A204.1 (cell line): Measurements from ENCODE around the gene UTP15.

ENCODE experiments used
- FAIRE-seq: peaks from 2 replicates; lab custom pipeline; 2012; peaks lifted over from hg19 to GRCh38; lab: Jason Lieb, UNC

UTP15 gene

DNA sequence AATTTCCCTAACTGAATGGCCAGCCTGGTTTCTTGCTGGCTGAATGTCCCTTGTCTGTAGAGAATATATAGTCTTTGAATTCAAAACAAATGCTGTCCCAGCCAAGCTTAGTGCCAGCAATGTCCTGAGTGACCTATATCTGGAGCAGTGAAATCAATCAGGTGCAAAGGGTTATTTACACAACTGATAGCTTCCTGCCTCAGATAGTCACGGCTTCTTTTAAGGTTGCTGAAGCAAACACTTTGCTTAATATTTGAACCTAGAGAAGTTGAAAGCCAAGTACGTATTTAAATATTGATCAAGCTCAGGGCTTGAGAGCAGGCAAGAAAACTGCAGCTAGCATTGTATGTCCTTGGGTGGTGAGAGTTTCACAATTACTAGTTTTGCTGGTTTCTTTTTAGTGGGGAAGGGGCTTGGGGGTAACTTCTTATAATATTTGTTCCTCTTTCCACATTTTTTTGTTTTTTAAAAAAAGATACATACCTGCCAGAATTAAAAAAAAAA, 58.4 kb downstream of the UTP15 start:
- no peak for FAIRE-seq

DNA sequence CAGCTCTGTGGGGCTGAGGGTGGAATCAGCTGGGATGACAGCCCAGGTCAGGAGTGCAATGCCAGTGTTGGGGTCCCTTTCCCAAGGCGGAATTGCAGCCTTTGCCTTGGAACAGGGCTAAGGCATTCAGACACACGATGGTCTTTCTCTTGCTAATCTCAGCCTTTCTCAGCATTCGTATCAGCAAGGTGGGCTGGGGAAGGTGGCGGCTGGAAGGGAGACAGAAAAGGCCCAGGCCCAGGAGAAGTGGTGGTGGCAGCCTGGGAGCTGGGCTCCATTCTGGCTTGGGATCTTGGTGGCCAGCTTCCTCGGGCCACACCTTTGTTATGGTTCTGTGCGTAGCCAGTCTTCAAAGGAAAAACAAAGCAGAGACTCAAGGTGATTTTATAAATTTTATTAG, 59.3 kb downstream of the UTP15 start:
- no peak for FAIRE-seq

DNA sequence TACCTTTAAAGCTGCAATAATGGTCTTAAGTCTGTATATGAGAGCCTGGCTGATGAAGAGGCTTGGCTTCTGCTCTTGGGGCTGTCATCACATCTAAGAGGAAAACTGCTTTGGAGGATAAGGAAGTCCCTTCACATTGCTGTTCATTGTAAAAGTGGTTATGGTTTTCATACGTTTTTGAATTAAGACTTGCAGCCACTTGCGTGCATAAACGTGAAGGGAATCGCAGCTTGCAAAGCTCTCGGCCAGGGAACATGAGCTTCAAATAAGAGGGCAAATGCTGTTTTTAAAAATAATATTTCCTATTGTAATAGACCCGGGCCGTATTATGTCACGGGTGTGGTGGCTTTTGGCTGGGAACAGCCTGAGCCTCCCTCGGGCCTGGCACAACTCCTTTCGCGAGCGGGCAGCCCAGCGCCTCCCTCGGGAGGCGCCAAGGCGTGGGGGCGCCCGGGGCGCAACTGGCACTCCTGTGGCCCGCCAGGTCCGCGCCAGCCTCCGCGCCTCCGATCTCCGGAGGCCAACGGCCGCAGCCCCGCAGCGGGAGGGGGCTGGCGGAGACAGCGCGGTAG, 59.9 kb downstream of the UTP15 start:
- no peak for FAIRE-seq

DNA sequence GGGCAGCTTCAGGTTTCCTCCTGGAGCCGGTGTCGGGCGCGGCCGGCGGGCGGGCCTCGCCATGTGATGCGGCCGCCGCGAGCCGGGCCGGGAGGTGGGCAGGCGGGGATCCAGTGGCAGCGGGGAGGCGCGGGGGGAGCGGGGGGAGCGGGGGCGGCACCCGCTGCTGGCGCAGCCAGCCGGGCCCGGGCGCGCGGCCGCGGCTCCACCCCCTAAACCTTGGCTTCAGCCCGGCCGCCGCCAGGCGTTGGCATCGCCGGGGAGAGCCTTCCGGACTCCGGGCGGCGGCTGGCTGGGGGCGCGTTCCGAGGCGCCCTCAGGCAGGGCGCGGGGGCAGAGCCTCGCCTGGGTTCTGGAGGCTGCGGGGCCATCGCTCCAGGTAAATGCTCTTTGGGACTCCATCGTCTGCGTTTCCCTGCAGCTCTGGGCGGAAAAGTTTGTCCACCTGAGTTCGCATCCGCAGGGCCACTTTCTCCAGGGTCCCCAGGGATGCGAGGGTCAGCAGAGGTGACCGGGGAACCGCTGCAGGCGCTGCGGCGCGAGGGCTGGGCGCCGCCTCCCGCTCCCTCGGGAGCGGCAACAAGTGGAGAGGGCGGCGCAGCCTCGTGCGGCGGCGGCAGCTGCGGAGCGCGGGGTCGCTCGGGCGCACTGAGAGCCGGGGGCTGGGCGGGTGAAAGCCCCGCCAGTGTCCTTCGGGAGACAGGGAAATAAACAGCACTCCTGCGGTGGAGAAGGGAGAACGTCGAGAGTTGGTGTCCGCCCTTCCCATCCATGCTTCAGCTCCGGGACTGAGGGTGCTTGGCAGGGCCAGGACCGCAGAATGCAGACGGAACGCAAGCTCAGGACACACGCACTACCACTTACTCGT, 60.6 kb downstream of the UTP15 start, which contains the start of gene ARHGEF28:
TSS of gene ARHGEF28 (plus strand) at position 253 of the 868 bp plus-strand sequence. CDS start 58,656 bp downstream, outside the sequence.
- FAIRE-seq = no peak

DNA sequence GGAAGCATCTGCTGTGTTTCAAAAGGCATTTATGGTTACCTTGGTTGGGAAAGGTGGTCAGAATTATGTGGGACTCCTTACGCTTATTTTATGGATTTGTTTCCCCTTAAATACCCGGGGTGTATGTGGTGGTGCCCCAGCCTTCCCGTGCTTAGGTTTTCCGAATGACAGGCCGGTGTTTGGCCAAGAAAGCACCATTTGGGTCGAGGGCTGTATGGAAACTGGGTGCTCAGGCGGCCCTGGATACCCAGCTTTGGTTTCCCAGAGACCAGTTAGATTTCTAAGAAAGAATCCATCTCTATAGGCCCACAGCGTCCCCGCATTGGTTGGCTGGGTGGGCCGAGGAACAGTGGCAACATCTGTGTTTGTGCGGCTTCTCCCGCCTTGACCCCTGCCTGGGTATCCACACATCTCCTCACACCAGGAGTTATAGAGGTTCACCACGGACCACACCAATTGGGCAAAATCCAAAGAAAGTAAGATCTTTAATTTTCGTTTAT, 61.3 kb downstream of the UTP15 start:
- FAIRE-seq = no peak

DNA sequence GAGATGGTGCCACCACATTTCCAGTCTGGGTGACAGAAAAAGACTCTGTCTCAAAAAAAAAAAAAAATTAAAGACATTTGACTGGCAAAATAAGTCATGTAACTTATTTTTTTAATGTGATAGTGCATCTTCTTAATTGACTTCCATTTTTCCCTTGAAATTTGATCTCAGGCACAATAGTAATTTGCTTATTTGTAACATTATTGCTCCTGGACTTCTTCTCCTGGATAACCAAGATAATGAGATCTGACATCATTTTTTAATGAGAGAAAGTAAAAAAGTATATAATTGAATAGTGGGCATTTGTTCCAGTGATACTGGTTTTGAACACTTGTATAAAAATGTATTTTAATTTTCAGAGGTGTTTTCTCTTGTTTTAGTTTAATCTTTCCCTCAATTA, 63.9 kb downstream of the UTP15 start:
- no peak for FAIRE-seq

DNA sequence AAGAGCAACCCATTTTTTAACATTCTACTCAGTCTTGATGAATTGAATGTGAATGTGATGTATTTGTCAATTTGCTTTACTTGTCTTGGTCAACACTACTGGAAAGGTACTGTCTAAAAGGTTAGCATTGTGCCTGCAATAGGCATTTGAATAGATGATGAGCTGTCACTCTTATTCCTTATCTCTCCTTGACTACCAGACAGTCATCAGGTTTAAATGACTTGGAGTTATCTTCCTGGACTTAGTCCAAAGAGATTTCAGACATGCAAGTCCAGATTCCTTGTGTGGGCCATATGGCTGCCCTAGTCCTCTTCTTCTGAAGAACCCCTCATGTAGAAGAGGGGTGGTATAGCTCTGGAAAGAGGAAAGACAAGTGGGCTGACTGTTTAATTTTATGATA, 65.2 kb downstream of the UTP15 start:
- no peak for FAIRE-seq

DNA sequence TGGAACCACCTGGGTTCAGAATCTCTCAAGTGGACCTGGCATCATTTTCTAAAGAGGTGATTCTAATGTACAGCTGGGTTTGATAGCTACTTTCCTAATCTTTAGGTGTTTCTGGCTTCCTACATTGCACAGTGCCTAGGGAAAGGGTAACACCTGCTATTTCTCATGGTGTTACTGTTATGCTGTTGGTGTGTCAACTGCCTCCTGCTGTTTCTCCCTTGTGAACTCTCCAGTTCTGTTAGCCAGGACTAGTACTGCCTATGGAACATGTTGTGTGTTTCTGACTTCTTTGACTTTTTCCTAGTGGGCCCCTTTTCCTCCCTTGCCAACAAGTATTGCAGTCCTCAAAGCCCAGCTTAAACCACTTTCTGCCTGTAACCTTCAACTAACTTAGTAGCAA, 66.0 kb downstream of the UTP15 start:
- no peak for FAIRE-seq
